ENCODE data around the gene TACC3.

TACC3 gene

DNA sequence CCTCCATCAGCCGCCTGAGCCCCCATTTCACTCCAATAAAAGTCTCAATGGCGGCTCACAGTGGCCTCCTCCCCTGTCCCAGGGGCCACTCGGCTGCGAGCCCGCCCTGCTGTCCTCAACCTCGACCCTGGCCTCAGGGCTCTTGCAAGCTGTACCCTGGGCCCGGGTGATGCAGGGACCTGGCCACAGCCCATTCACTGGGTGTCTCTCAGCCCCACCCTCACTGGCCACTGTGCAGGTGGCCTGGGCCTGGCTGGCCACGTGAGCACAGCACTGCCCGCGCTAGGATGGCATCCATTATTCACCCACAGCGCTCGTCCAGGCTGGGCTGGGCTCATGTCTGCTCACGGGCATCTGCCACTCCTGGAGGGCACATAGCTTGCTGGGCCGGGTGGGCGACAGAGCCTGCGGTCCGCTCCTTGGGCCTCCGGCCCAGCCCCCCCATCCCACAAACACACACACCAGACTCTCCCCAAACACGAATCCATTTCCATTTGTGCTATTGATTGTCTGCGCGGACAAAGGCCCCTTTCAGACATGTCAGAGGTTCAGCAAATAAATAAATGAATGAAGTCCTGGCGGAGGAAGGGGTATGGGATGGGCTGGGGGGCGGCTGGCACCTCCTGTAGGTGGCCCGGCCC lies 55.3 kb downstream of the TACC3 start:
- no peak for DNase-seq (ENCODE audit: low spot score)

DNA sequence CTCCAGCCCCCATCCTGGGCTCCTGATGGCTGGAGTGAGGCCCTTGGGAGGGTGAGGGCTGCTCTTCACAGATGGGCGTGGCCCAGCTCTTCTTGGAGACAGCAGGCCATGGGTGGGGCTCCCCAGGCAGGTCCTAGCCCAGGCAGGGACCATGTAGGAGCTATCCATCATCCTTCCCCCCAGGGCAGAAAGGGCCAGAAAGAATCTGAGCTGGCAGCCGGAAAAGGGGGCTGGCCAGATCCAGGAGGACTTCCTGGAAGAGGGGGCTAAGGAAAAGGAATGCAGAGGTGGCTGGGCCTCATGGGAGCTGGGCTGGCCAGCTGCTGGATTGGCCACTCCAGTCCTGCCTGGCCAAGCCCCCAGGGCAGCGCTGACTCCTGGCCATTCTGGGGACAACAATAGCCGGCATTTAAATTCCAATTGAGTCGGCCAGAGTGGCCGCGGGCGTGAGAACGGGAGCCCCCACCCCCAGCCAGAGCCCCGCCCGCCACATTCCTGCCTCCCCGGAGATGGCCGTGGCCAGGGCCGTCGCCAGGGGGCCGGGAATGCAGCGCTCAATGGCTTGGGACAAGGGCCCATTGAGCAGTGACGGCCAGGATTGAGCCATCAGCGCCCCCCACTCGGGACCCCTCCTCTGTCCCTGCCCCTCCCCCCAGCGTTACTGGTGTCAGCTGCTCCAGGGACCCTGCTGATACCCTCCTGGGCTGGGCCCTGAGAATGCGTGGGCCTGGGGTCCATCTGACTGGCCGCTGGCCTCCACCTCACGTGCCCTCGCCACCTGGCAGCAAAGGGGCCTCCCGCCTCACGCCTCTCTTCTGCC lies 56.7 kb downstream of the TACC3 start:
- peak; percentile 24 for DNase-seq (ENCODE audit: low spot score)

DNA sequence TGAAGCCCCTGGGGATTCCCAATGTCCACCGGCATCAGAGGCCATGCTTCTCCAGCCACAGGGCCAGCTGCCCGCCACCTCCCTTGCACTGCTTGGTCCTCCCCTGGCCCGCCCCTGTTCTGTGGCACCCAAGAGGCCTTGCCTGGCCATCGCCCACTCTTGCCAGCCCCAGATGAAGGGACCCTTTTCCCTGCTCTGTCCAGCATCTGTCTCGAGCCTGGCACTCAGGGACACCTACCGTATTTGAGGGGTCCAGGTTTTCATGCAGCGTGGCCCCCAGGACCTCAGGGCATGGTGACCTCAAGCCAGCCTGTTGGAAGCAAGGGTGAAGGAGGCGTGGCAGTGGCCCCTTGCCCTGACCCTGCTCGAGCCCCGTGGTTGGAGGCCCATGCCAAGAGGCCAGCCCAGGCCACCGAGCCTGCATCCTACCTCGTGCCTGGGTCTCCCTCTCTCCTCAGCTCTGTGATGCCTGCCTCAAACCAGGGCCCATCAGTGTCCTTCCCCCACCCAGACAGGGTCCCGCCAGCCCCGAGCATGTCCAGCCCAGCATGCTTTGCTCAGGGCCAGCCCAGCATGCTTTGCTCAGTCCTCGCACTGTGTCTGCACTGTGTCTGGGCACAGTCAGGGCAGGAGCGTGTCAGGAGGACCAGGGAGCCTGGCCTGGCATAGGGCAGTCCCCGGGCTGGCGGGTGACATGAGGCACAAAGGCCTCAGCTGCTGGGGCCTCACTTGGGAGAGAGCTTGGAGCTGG lies 57.5 kb downstream of the TACC3 start:
- no peak for DNase-seq (ENCODE audit: low spot score)

DNA sequence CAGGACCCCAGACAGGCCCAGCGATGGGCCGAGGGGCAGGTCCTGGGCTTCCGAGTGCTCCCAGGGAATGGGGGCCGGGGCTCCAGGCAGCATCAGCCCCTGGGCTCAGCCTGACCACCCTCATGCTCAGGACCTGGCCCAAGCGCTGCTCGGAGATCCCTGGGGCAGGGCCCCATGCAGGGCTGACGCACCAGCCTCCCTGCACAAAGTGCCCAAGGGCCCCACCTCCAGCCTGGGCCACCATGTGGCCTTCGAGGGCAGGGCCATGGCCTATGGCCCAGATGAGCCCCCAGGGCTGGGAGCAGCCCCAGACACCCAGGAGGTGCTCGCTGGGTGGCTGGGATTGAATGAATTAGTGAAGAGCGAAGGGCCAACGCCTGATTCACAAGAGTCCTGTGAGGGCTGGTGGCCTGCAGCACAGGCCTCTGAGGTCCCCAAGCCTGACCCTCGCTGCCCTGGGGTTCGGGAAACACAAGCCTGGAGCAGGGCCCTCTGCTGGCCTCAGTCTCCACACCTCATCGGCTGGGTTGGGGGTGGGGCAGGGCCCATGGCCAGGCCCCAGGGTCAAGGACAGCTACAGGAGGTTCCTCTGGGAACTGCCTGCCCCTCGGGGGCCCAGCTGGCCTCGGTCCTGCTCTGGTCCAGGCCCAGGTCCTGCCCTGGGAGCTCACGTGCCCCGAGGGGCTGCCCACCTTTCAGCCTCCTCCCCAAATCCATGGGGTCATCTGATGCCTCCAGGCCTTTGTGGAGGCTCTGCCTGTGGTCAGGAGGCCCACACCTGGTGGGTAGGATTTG lies 58.5 kb downstream of the TACC3 start:
- DNase-seq (ENCODE audit: low spot score): no peak

DNA sequence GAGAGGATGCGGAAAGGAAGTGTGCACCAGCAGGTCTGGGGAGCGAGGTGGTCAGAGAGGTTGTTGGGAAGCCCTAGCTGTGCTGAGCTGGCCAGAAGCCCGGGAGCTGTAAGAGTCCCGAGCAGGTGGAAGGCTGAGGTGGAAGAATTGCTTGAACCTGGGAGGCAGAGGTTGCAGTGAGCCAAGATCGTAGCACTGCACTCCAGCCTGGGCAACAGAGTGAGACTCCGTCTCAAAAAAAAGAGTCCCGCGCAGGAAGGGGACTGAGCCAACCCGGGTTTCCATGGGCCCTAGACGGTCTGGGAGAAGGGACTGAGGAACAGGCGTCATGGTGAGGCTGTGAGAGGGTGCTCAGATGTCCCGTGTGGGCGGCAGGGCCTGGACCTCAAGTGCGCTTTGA lies 59.1 kb downstream of the TACC3 start:
- DNase-seq (ENCODE audit: low spot score): no peak

DNA sequence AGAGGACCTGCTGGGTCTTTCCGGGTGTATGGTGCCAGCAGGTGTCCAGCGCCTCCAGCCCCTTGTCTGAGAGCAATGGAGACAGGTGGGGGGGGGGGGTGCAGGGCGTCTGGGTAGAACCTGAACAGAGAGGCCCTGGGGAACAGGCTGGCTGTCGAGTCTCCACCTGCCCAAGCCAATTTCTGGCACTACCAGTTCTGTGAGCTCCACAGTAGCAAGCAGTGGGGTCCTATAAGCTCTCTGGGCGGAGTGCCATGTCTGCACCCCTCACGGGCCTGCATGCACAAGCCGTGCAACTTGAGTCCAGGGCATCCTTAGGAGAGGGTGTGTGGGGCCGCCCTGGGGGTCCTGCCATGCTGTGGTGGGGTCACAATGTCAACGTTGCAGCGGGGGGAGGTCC lies 61.7 kb downstream of the TACC3 start:
- DNase-seq (ENCODE audit: low spot score): no peak

DNA sequence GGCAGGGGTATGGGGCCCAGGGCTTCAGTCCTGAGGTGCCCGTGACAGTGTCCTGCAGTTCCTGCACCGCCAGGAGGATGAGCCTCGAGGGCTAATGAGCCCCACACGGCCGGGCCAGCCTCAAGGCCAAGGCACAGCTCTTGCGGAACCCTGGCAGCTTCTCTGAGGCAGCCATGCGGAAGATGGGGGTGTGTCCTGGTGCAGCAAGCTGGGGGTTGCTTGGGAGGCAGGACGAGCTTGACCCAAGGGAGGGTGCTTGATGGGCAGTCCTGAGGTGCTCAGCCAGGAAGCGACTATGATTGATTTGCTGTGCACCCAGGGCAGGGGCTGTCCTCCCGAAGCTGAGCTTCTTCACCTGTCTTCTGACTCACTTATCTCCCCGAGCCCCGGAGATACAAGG lies 62.6 kb downstream of the TACC3 start:
- no peak for DNase-seq (ENCODE audit: low spot score)

DNA sequence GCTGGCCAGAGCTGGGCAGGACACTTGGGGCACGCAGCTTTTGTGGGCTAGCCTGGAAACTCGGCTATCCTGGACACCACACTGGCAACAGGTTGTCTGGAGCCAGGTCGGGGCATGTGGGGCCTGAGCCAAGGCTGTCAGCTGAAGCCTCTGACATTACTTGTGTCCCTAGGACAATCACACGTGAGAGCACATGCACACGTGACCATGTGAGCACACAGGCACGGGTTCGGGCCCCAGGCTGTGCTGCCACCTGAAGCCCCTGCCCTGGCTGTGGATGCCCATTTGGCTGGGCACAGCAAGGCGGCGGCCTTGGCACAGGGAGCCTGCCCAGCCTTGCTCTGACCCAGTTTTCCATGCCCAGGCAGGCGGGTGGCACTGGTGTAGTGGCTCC lies 63.1 kb downstream of the TACC3 start:
- DNase-seq (ENCODE audit: low spot score): no peak

DNA sequence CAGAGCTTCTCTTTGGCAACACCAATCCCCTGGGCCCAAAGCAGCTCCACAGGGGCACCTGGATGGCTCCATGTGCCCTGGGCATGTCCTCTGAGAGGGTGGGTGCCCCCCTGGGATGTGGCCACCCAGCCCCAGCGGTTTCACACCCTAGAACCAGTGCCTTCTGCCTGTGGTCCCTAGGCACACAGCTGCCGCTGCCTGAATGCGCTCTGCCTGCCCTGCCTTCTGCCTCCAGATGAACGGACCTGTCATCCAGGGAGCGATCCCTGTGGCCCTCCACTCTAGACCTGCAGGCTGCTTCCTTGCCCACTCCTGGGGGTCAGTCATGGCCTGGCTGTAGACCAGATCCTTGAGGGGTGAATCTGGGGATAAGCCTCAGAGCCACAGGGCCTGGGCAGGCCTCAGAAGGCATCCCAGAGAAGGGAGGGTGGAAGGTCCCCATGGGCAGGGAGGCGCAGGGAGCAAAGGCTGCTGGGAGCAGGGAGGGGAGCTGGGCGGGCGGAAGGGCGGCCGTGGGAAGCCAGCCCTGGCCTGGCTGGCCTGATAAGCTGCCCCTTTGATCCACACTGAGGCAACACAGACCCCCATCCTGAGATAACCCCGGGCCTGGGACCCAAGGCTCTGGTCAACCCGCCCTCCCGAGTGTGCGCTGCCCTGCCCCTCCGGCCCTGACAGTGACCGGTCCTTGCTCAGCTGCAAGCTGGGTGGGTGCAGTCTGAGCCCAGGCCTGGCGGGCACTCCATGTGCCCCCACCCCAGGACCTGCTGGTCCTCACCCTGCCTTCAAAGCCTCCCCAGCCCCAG lies 63.7 kb downstream of the TACC3 start:
- peak; percentile 59 for DNase-seq (ENCODE audit: low spot score)

DNA sequence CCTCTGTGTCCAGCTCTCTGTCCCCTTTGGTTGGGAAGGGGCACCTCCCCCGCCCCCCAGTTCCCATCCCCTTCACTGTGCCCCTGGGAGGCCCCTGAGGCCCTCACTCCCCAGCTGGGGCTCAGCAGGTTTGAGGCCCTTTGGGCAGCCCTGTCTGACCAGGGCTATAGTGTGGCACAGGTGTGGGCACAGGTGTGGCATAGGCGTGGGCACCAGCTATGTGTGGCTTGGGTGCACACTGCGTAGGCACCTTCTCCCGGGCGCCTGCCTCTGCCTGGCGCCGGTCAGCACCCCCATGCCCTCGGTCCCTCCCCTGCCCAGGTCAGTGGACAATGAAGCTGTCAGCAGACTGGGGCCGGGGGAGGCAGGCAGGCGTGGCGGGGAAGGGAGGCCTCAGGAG lies 64.3 kb downstream of the TACC3 start:
- DNase-seq (ENCODE audit: low spot score): no peak

DNA sequence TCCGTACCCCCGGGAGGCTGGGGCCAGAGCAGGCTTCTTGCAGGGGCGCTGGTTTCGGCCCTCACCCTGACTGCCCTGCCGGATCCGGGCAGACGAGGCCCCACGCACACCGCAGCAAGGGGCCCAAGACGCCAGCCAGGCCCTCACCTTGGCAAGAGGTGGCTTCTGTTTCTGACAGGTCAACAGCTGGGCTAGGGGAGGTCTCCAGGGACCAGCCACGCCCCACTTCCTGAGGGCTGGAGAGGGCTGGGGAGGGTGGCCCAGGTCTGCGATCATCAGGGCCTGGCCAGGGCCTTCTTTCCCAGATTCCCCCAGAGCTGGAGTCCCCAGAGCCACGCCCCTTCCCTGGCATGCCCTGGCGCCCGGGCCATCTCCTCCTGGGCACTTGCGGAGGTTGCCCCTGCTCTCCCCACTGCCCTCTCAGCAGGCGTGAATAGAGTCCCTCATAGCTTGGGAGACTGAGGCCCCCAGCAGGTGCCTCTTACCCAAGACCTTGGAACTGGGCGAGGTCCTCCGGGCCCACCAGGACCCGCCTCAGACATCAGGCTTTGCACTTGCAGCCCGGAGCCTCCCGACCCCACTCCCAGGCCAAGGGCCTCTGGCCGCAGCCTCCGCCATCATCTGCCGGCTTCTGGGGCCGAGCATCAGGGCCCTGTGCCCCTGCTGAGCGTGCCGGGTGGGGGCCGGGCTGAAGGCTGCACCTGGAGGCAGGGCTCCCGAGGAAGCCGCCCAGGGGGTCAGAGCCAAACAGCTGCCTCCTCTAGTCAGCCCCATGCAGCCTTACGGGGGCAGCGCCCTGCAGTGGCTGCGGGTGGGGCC lies 65.4 kb downstream of the TACC3 start:
- no peak for DNase-seq (ENCODE audit: low spot score)

DNA sequence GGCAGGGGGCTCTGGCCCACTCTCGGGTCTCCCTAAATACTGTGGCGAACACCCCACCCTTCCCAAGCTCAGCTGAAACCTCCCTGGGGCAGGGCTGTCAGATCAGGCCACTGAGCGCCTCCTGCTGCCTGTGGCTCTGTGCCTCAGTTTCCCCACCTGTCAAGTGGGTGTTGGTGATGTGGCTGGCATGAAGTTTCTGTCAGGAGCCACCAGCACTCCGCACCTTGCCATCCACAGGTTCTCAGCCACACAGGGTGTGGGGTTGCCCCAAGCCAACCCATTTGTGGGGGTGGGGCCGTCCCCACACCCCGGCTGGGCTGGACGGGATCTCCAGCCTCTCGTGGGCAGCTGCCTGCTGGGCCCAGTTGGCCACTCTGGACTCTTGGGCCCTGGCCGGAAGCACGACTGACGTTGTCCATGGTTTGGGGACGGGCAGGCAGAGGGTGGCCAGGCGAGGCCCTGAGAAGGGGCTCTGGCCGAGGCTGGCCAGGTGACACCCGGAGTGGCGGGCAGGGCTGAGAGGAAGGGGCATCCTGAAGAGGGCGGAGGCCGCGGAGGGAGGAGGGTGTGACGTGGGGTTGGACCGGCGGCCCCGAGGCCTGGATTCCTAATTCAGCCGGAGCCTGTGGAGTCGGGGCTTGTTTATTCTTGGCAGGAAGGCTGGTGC lies 66.2 kb downstream of the TACC3 start:
- DNase-seq (ENCODE audit: low spot score): no peak

DNA sequence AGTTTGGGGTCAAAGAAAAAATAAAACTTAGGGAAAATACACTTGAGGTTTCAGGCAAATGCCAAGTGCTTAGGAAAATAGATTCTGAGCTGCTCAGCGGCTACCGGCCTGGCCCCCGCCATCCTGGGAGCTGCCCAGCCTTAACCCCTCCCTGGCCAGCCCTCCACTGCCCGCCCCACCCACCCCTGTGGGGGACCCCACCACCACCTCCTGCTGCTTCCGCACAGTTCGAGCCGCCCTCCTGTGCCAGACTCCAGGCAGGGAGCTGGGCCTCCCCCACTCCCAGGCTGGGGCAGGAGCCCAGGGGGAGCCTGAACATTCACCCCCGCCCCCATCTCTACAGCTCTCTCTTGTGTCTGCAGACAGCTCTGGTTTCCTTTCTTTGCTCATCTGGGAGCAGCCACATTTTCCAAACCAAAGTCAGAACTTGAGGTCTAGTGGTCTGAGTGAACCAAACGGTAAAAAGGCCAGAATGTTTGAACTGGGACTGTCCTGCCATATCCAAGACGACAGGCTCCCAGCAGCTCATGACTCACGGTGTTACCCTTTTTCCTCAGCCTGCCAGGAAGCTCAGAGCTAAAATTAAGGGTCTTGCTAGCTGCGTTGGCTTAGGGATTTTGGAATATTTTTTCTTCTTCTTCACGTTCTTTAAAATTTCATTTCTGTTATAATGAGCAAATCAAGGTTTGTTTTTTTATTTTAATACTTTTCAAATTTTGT lies 67.1 kb downstream of the TACC3 start:
- no peak for DNase-seq (ENCODE audit: low spot score)

DNA sequence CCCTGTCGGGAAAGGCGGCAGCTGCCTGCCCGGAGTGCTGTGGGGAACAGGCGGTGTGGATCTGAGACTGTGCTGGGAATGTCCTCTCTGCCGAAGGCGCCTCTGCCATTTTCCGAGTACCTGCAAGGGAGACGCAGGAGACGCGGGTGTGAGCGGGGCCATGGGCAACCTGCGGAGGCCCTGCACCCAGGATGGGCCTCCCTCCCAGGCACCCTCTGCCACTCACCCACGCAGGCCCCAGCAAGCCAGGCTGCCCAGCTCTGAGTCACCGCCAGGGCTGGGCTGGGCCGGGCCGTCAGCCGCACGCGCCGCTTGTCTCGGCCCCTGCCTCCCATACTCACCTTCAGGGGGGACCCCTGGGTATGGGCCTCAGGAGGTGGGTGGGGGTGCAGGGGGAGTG lies 68.2 kb downstream of the TACC3 start:
- DNase-seq (ENCODE audit: low spot score): no peak

DNA sequence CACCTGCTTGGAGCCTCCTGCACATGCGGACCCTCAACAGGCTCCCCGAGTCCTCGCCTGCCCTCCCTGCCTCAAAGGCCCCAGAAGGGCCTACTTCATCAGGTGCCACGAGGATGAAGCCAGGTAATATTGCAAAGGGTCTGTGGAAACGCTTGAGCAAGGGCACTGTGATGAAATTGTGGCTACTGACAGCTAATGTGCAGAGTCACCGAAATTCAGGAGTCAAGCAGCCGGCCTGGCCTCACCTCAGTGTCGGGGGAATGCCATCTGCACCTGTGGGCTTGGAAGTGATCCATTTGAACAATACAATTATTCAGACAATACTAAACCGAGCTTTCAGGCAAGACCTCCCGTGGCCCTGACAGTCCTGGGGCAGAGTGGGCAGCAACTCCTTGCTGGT lies 68.7 kb downstream of the TACC3 start:
- no peak for DNase-seq (ENCODE audit: low spot score)

DNA sequence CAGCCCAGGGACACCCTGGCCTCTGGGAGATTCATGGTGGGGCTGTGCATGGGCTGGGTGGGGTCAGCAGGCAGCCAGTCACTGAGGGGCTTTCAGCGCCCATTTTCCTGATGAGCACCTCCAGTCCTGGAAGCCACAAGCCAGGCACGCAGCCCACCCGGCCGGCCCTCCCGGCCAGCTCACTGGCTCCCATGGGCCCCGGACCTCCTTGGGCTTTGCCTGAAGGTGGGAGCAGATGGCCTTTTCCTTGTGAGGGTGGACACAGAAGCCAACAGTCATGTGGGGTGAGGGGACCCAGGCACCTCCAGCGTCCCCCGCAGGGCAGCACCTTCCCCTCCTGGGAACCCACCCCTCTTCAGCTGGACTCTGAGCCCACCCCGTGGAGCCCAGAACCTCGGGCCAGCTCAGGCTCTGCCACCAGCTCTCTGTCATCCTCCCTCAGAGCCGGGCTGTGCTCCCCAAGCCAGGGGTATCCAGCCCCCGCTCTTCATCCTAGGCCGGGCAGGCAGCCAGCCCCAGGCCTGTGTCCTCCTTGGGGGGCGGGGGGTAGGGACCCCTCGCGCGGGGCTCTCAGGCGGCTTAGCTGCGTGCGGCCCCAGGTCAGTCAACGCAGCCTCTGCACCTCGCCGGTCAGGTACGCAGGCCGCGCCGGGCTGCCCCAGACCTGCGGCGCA lies 71.0 kb downstream of the TACC3 start:
- no peak for DNase-seq (ENCODE audit: low spot score)

DNA sequence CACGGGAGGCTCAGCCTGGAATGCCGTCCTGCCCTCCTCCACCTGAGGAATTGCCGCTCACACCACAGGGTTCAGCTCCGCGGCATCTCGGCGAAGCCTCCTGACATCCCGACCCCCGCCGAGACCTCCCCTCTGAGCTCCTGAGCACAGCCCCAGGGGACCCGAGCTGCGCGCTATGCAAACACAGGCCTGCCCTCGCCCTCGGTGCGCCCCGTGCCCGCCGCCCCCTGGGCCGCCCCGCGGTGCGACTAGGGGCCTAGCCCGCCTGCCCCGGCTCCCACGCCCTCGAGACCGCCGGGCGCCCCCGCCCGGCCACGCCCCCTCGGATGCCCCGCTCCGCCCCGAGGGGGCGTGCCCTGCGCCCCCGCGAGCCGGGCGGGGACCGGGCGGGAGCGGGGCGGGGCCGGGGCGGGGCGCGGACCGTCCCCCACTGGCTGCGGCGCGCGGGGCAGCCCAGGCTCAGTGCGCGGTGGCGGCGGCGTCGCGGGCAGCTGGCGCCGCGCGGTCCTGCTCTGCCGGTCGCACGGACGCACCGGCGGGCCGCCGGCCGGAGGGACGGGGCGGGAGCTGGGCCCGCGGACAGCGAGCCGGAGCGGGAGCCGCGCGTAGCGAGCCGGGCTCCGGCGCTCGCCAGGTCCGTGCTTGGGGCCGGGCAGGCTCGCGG lies 71.6 kb downstream of the TACC3 start, which contains the start of gene FGFR3:
Gene FGFR3, plus strand, starts transcription at position 462 of the 664 bp plus-strand sequence. CDS start 642 bp downstream, outside the sequence.
- peak; percentile 52 for DNase-seq (ENCODE audit: low spot score)

DNA sequence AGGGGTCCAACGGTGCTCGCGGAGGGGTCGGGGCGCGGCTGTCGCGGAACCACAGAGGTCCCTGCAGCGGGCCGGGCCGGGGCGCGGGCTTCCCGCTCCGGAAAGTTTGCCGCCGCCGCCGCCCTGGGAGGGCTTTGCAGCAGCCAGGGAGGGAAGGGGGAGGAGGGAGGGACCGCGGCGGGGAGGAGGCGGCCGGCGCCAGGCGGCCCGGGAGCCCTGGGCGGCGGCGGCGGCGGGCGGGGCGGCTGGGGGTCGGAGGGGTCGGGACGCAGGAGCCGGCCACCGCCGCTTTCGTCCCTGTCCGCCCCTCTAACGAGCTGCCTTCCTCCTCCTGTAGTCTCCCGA lies 72.1 kb downstream of the TACC3 start:
- no peak for DNase-seq (ENCODE audit: low spot score)

Measured in hematopoietic multipotent progenitor cell treated with erythropoietin and hydrocortisone succinate and interleukin-3 and kit ligand, for 17 days (in vitro differentiated cells).